Measurements from ENCODE around the gene GEN1. TPM values are rescaled to one million over a fixed set of nuclear protein-coding genes. Genes with fewer than 3 reads are reported as not detected.

Gene GEN1
- total and polyA plus RNA-seq, 4 donors, result 1.2 to 12.7 (median 7.8) TPM

- no peak for TF ChIP-seq YY1 (IDR thresholded peaks at IDR 0.05)
- no peak for TF ChIP-seq GABPA (IDR thresholded peaks at IDR 0.05 in 1 of 2, conservative IDR thresholded peaks at IDR 0.05 in 1 of 2)
Observed at GRCh38 chr2:17814601-17815000, 60.7 kb downstream of the GEN1 start (continued).

GRCh38 chr2:17815468-17816184 lies 61.7 kb downstream of the GEN1 start:
- 88% methylated on average over 8 of the region's 8 CpGs for WGBS
- Histone ChIP-seq H3K27ac (ENCODE audit: low read depth in 1 of 2, low read length in 2 of 2) (no peak overlapping the region), H3K4me1 (ENCODE audit: control insufficient read depth in 4 of 4, insufficient read depth in 4 of 4, low read length in 3 of 4) (no peaks in the 10 kb centered on the region), H3K9me3 (ENCODE audit: control insufficient read depth in 4 of 4, low read length in 3 of 4) (no peaks in the 10 kb centered on the region), H3K27me3 (ENCODE audit: control insufficient read depth in 4 of 4, insufficient read depth in 4 of 4, low read length in 3 of 4) (no peaks in the 10 kb centered on the region), H3K36me3 (ENCODE audit: control insufficient read depth in 4 of 4, insufficient read depth in 3 of 4, low read depth in 1 of 4, low read length in 3 of 4) (no peaks in the 10 kb centered on the region), H3K4me3 (ENCODE audit: low read depth in 1 of 3, low read length in 3 of 3) (no peak overlapping the region), H3K9ac (ENCODE audit: low read depth in 1 of 2, low read length in 2 of 2) (no peak overlapping the region)
- DNase-seq (ENCODE audit: low spot score), result no peak
- TF ChIP-seq NR2F2 (IDR thresholded peaks at IDR 0.05) (no peak), MAX (IDR thresholded peaks at IDR 0.05) (no peak), HNF4G (IDR thresholded peaks at IDR 0.05) (no peak), ATF3 (IDR thresholded peaks at IDR 0.05) (no peak), FOXA1 (IDR thresholded peaks at IDR 0.05) (no peak), TAF1 (conservative IDR thresholded peaks at IDR 0.05) (no peak), SP1 (IDR thresholded peaks at IDR 0.05) (no peak), HNF4A (conservative IDR thresholded peaks at IDR 0.05) (no peak), FOXA2 (IDR thresholded peaks at IDR 0.05) (no peak), GABPA (IDR thresholded peaks at IDR 0.05 in 1 of 2, conservative IDR thresholded peaks at IDR 0.05 in 1 of 2) (no peak), RAD21 (IDR thresholded peaks at IDR 0.05) (no peak), YY1 (IDR thresholded peaks at IDR 0.05) (no peak), EGR1 (IDR thresholded peaks at IDR 0.05; ENCODE audit: low read depth in 2 of 2) (no peak), REST (IDR thresholded peaks at IDR 0.05) (no peak), ZBTB33 (IDR thresholded peaks at IDR 0.05) (no peak), CTCF (IDR thresholded peaks at IDR 0.05; ENCODE audit: low read depth, low read length, missing input control) (no peak), JUND (IDR thresholded peaks at IDR 0.05) (no peak), RXRA (IDR thresholded peaks at IDR 0.05) (no peak)
